ENCODE data around the gene SCAPER. TPM values are rescaled to one million over a fixed set of nuclear protein-coding genes. Genes with fewer than 3 reads are reported as not detected.
"Not testable (repeated sequence)": the region's sequence is repeated elsewhere in the genome, so short reads cannot be mapped to it uniquely, and the experiment has no call there.

SCAPER gene
- total RNA-seq, 1 experiment from 2014 or later: 10.3 TPM

- H3K27me3 Mint-ChIP-seq (ENCODE audit: low read depth): no peaks in the 10 kb centered on the region
- 0 out of 2 replicates have a peak, but pooled peaks cover 4% of the 10 kb centered on the region for H3K9me3 Mint-ChIP-seq
- POLR2A ChIA-PET: no interaction called here
- ATAC-seq (no peak), DNase-seq (ENCODE audit: low spot score) (no peak)
- no peaks in the 10 kb centered on the region for H3K4me1 Mint-ChIP-seq
- no peak overlapping the region for H3K4me3 Mint-ChIP-seq
- no peak overlapping the region for H3K27ac Mint-ChIP-seq
- no peaks in the 10 kb centered on the region for H3K36me3 Mint-ChIP-seq
- TF ChIP-seq IRF2 (CRISPR knock-in tag; IDR thresholded peaks at IDR 0.05; ENCODE audit: borderline replicate concordance, low read depth) (no peak), RORB (CRISPR knock-in tag; IDR thresholded peaks at IDR 0.05) (no peak), ATF2 (CRISPR knock-in tag; IDR thresholded peaks at IDR 0.05; ENCODE audit: borderline replicate concordance, low read depth) (no peak), NFATC4 (CRISPR knock-in tag; IDR thresholded peaks at IDR 0.05) (no peak), ELF4 (CRISPR knock-in tag; IDR thresholded peaks at IDR 0.05; ENCODE audit: low read depth) (no peak), CREB1 (CRISPR knock-in tag; IDR thresholded peaks at IDR 0.05) (no peak), MYBL2 (CRISPR knock-in tag; IDR thresholded peaks at IDR 0.05) (no peak), ZBTB43 (CRISPR knock-in tag; IDR thresholded peaks at IDR 0.05) (no peak), ATF3 (CRISPR knock-in tag; conservative IDR thresholded peaks at IDR 0.05) (no peak), EMX1 (CRISPR knock-in tag; IDR thresholded peaks at IDR 0.05) (no peak), AFF4 (CRISPR knock-in tag; IDR thresholded peaks at IDR 0.05; ENCODE audit: borderline replicate concordance) (no peak), MAX (CRISPR knock-in tag; IDR thresholded peaks at IDR 0.05) (no peak), NR3C1 (CRISPR knock-in tag; conservative IDR thresholded peaks at IDR 0.05; ENCODE audit: low read depth) (no peak), KAT7 (CRISPR knock-in tag; IDR thresholded peaks at IDR 0.05; ENCODE audit: borderline replicate concordance) (no peak), USF1 (CRISPR knock-in tag; IDR thresholded peaks at IDR 0.05) (no peak), GTF2I (CRISPR knock-in tag; conservative IDR thresholded peaks at IDR 0.05) (no peak), ZNF423 (CRISPR knock-in tag; IDR thresholded peaks at IDR 0.05) (no peak), SOX15 (CRISPR knock-in tag; IDR thresholded peaks at IDR 0.05) (no peak), ZNF317 (CRISPR knock-in tag; IDR thresholded peaks at IDR 0.05; ENCODE audit: borderline replicate concordance, low read depth) (no peak), ZNF281 (CRISPR knock-in tag; IDR thresholded peaks at IDR 0.05) (no peak)
- CTCF ChIA-PET: no interaction called here
These were observed 402.5 kb downstream of the SCAPER start for GRCh38 chr15:76502678-76503077.

GRCh38 chr15:76502185-76502584 is 403.0 kb downstream of the SCAPER start:
- ATAC-seq; H3K36me3 Mint-ChIP-seq; H3K9me3 Mint-ChIP-seq; POLR2A ChIA-PET; H3K4me3 Mint-ChIP-seq; CTCF ChIA-PET; H3K4me1 Mint-ChIP-seq; DNase-seq (ENCODE audit: low spot score); H3K27me3 Mint-ChIP-seq (ENCODE audit: low read depth); H3K27ac Mint-ChIP-seq: not testable (repeated sequence)

All from WTC11 (cell line).